Fibroblast of lung (primary cell): ENCODE measurements around the gene TMEM60. TPM values are rescaled to one million over a fixed set of nuclear protein-coding genes. Genes with fewer than 3 reads are reported as not detected.

Experiments used
- DNase-seq, 2 donors: peaks; one replicate each; pipeline versions ENCODE4 v3.0.0 to v3.0.0-alpha.2; 2010; ENCODE audit warnings: low read depth in 2 of 2
- H2AFZ ChIP-seq: 2 replicates; pipeline ENCODE4 v1.5.1; 2012; ENCODE audit warnings: low read length, control low read depth, inconsistent platforms
- H3K27ac ChIP-seq: 2 replicates; pipeline ENCODE4 v1.5.1; 2011; ENCODE audit warnings: low read length, control low read depth; ENCODE audit not compliant: insufficient read depth
- H3K27me3 ChIP-seq: 2 replicates; pipeline ENCODE4 v1.5.1; 2011; ENCODE audit warnings: mild to moderate bottlenecking, low read length; ENCODE audit not compliant: control insufficient read depth, insufficient read depth
- H3K36me3 ChIP-seq: 2 replicates; pipeline ENCODE4 v1.5.1; 2011; ENCODE audit warnings: low read length; ENCODE audit not compliant: control insufficient read depth, insufficient read depth
- H3K4me1 ChIP-seq: 2 replicates; pipeline ENCODE4 v1.5.1; 2011; ENCODE audit warnings: low read length; ENCODE audit not compliant: control insufficient read depth, insufficient read depth; ENCODE audit errors: extremely low read depth
- H3K4me2 ChIP-seq: 2 replicates; pipeline ENCODE4 v1.5.1; 2011; ENCODE audit warnings: low read length, control low read depth; ENCODE audit not compliant: insufficient read depth; ENCODE audit errors: extremely low read depth
- H3K4me3 ChIP-seq, 4 experiments: fragments of 200-600 bp in 1 of 4; sonication (generic) in 1 of 4; replicated peaks in 1 of 4; 2 replicates each; pipeline ENCODE4 v1.5.1; 2011 to 2016; ENCODE audit warnings: low read length in 4 of 4, low read depth in 3 of 4, mild to moderate bottlenecking in 3 of 4, control low read depth in 2 of 4, inconsistent platforms in 1 of 4, mixed read lengths in 1 of 4; ENCODE audit not compliant: insufficient read depth in 1 of 4; ENCODE audit errors: control extremely low read depth in 1 of 4
- H3K79me2 ChIP-seq: 2 replicates; pipeline ENCODE4 v1.5.1; 2012; ENCODE audit warnings: mild to moderate bottlenecking, low read length, inconsistent platforms; ENCODE audit not compliant: control insufficient read depth, insufficient read depth
- H3K9ac ChIP-seq: 2 replicates; pipeline ENCODE4 v1.5.1; 2011; ENCODE audit warnings: mild to moderate bottlenecking, low read length, control low read depth; ENCODE audit not compliant: insufficient read depth
- H3K9me3 ChIP-seq: 2 replicates; pipeline ENCODE4 v1.5.1; 2012; ENCODE audit warnings: low read depth, low read length; ENCODE audit not compliant: control insufficient read depth, insufficient read depth
- H4K20me1 ChIP-seq: 2 replicates; pipeline ENCODE4 v1.5.1; 2011; ENCODE audit warnings: low read length; ENCODE audit not compliant: control insufficient read depth, insufficient read depth; ENCODE audit errors: extremely low read depth
- EZH2 ChIP-seq: IDR thresholded peaks from 2 replicates; pipeline ENCODE4 v1.5.1; 2012; ENCODE audit warnings: low read length, control low read depth, mild to moderate bottlenecking; ENCODE audit errors: missing control alignments
- polyA plus RNA-seq, 2 donors: library from polyadenylated mRNA; depleted of rRNA in 1 of 2; stranded (reverse) in 1 of 2; unstranded in 1 of 2; fragments of >200 nt; gene quantifications; 2 replicates each; pipeline ENCODE4 v1.2.1, GENCODE V29; 2011 to 2012; ENCODE audit warnings: missing spikeins in 1 of 2
- total RNA-seq: library from RNA; depleted of rRNA; stranded (reverse); fragments of >200 nt; gene quantifications from 2 replicates; pipeline ENCODE4 v1.2.1, GENCODE V29; 2014
- TF ChIP-seq, protein P1 (sequence below), 2 donors: IDR thresholded peaks in 1 of 2; conservative IDR thresholded peaks in 1 of 2; 1 replicate in 1 of 2; 2 replicates in 1 of 2; pipeline ENCODE4 v1.5.1; 2011 to 2012; ENCODE audit warnings: low read length in 2 of 2, control low read depth in 1 of 2, inconsistent platforms in 1 of 2, low read depth in 1 of 2, mild to moderate bottlenecking in 1 of 2

TMEM60 gene
- total and polyA plus RNA-seq, 2 donors (not counting 1 experiment from before 2014, with no cell fraction given), result 24.4 to 45.5 TPM

DNA sequence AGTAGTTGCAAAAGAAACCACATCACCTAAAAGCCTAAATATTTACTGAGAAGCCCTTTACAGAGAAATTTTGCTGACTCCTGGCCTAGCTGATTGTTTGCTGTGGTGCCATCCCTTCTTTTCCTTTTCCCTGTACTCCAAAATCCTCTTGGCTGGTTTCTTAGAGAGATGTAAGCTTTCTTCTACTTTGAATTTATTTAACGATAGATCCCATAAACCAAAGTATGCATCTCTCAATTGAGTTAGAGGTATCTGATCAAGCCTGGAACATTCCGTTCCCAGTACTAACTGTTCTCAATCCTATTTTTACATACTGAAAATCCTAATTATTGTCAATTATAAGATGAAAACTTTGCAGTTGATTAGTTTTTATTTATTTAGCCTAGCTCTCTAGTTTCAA, 6.3 kb downstream of the TMEM60 start:
- Histone ChIP-seq H3K9ac (no peak overlapping the region), H3K4me1 (peaks cover 2% of the 10 kb centered on the region), H3K4me3 (no peak overlapping the region), H3K27ac (no peak overlapping the region), H3K9me3 (no peaks in the 10 kb centered on the region), H2AFZ (no peak overlapping the region), H3K4me2 (no peak overlapping the region), H4K20me1 (no peaks in the 10 kb centered on the region), H3K79me2 (peaks cover 29% of the 10 kb centered on the region), H3K36me3 (peaks cover 1% of the 10 kb centered on the region), H3K27me3 (no peaks in the 10 kb centered on the region)
- DNase-seq, result no peak
- no peak for TF ChIP-seq EZH2
- TF ChIP-seq, protein P1, sequence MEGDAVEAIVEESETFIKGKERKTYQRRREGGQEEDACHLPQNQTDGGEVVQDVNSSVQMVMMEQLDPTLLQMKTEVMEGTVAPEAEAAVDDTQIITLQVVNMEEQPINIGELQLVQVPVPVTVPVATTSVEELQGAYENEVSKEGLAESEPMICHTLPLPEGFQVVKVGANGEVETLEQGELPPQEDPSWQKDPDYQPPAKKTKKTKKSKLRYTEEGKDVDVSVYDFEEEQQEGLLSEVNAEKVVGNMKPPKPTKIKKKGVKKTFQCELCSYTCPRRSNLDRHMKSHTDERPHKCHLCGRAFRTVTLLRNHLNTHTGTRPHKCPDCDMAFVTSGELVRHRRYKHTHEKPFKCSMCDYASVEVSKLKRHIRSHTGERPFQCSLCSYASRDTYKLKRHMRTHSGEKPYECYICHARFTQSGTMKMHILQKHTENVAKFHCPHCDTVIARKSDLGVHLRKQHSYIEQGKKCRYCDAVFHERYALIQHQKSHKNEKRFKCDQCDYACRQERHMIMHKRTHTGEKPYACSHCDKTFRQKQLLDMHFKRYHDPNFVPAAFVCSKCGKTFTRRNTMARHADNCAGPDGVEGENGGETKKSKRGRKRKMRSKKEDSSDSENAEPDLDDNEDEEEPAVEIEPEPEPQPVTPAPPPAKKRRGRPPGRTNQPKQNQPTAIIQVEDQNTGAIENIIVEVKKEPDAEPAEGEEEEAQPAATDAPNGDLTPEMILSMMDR (conservative IDR thresholded peaks at IDR 0.05 in 1 of 2, IDR thresholded peaks at IDR 0.05 in 1 of 2; ENCODE audit: low read depth in 1 of 2, low read length in 2 of 2), result no peak

DNA sequence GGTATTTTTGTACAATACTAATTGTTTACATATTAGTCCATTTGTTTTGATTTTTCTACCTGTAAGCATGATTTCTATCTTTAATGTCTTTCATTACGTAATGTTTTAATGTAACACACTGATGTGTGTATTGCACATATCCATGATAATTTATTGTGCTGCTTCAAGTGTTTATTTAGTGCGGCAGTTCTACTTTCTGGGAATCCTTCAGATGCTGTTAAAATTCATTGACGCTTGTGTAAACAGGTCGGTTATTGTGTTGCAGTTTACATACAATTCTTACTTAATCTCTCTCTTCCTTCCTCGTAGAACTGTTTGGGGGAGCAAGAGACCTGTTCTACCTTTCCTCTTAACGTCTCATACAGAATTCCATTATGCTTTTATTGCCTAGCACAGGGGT, 6.9 kb downstream of the TMEM60 start:
- Histone ChIP-seq H3K4me1 (no peaks in the 10 kb centered on the region), H3K4me2 (no peak overlapping the region), H3K27me3 (no peaks in the 10 kb centered on the region), H3K9me3 (no peaks in the 10 kb centered on the region), H3K36me3 (peaks cover 1% of the 10 kb centered on the region), H4K20me1 (no peaks in the 10 kb centered on the region), H3K4me3 (no peak overlapping the region), H3K27ac (no peak overlapping the region), H3K9ac (no peak overlapping the region), H2AFZ (no peak overlapping the region), H3K79me2 (peaks cover 23% of the 10 kb centered on the region)
- TF ChIP-seq, protein P1 (conservative IDR thresholded peaks at IDR 0.05 in 1 of 2, IDR thresholded peaks at IDR 0.05 in 1 of 2; ENCODE audit: low read depth in 1 of 2, low read length in 2 of 2), result no peak
- TF ChIP-seq EZH2, result no peak
- DNase-seq, result no peak

DNA sequence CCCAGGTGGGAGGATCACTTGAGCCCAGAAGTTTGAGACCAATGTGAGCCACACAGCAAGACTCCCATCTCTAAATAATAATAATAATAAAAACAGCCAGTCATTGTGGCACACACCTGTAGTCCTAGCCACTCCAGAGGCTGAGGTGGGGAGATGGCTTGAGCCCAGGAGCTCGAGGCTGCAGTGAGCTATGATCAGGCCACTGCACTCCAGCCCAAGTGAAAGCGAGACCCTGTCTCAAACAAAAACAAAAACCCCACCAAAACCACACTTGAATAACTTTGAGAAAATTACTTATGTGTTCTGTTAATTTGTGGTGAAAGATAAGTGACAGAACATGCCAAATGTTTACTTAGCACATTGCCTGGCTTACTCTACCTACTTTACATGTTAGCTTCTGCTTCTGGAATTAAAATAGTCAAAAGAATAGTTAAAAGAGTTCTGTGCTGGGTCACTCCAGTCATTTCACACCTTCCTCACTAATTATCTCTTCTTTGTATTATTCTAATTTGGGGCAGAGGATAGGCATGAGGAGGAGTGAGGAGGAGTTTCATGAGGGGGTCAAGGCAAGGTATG, 9.8 kb downstream of the TMEM60 start:
- Histone ChIP-seq H2AFZ (no peak overlapping the region), H3K79me2 (no peaks in the 10 kb centered on the region), H3K27ac (no peak overlapping the region), H3K4me2 (no peak overlapping the region), H3K9me3 (no peaks in the 10 kb centered on the region), H3K27me3 (no peaks in the 10 kb centered on the region), H3K4me3 (no peak overlapping the region), H3K4me1 (no peaks in the 10 kb centered on the region), H3K36me3 (no peaks in the 10 kb centered on the region), H3K9ac (no peak overlapping the region), H4K20me1 (no peaks in the 10 kb centered on the region)
- TF ChIP-seq EZH2, result no peak
- TF ChIP-seq, protein P1 (conservative IDR thresholded peaks at IDR 0.05 in 1 of 2, IDR thresholded peaks at IDR 0.05 in 1 of 2; ENCODE audit: low read depth in 1 of 2, low read length in 2 of 2), result no peak
- no peak for DNase-seq
